Stimulated activated CD4-positive, alpha-beta T cell treated with anti-CD3 and anti-CD28 coated beads, Interleukin-4, amount 100 ng/mL, for 24 hours (primary cell): ENCODE results near the gene FOXP1.

Source experiments
- DNase-seq: peaks from one replicate; pipeline ENCODE4 v3.0.0-alpha.2; 2020

FOXP1 gene

GRCh38 chr3:71391361-71391760 lies 192.2 kb downstream of the FOXP1 start:
- DNase-seq: no peak

GRCh38 chr3:71389911-71390573 lies 193.5 kb downstream of the FOXP1 start:
- peak; percentile 40 for DNase-seq

- no peak for DNase-seq
Measured at GRCh38 chr3:71389191-71389590, 194.3 kb downstream of the FOXP1 start.

GRCh38 chr3:71388535-71389120 lies 194.9 kb downstream of the FOXP1 start:
- no peak for DNase-seq

- DNase-seq: no peak
Measured at GRCh38 chr3:71387586-71387985, 195.9 kb downstream of the FOXP1 start.

GRCh38 chr3:71384837-71385716 lies 198.5 kb downstream of the FOXP1 start:
- DNase-seq: no peak

- DNase-seq: no peak
Measured at GRCh38 chr3:71384388-71384787, 199.1 kb downstream of the FOXP1 start.

- no peak for DNase-seq
Measured at GRCh38 chr3:71380096-71380495, 203.4 kb downstream of the FOXP1 start.

GRCh38 chr3:71378509-71378908 lies 205.0 kb downstream of the FOXP1 start:
- DNase-seq: no peak

GRCh38 chr3:71376911-71377310 lies 206.6 kb downstream of the FOXP1 start:
- peak; percentile 46 for DNase-seq

GRCh38 chr3:71376503-71376902 lies 207.0 kb downstream of the FOXP1 start:
- DNase-seq: no peak

GRCh38 chr3:71374582-71374981 lies 208.9 kb downstream of the FOXP1 start:
- no peak for DNase-seq

- DNase-seq: no peak
Measured at GRCh38 chr3:71372911-71373637, 210.5 kb downstream of the FOXP1 start.

GRCh38 chr3:71372241-71372768 lies 211.2 kb downstream of the FOXP1 start:
- no peak for DNase-seq

GRCh38 chr3:71371282-71371681 lies 212.2 kb downstream of the FOXP1 start:
- no peak for DNase-seq

GRCh38 chr3:71370467-71370866 lies 213.1 kb downstream of the FOXP1 start:
- DNase-seq: no peak

GRCh38 chr3:71369701-71370391 lies 213.7 kb downstream of the FOXP1 start:
- DNase-seq: no peak

- no peak for DNase-seq
Measured at GRCh38 chr3:71366988-71367604, 216.4 kb downstream of the FOXP1 start.

- no peak for DNase-seq
Measured at GRCh38 chr3:71361334-71361890, 222.1 kb downstream of the FOXP1 start.

- DNase-seq: peak; percentile 67
Measured at GRCh38 chr3:71360764-71361163, 222.8 kb downstream of the FOXP1 start.

- DNase-seq: peak; percentile 62
Measured at GRCh38 chr3:71360180-71360579, 223.3 kb downstream of the FOXP1 start.
